GM12878 (cell line): ENCODE results near the gene ERI2.

Source experiments
- EP300 ChIP-seq, 2 experiments: fragments of 150-350 bp in 1 of 2; IDR thresholded peaks; 2 replicates each; pipeline ENCODE4 v1.6.1; 2011 to 2012; ENCODE audit warnings: low read depth in 2 of 2, low read length in 2 of 2, borderline replicate concordance in 1 of 2, improper control_type of control experiment in 1 of 2, inconsistent platforms in 1 of 2; ENCODE audit not compliant: control insufficient read depth in 1 of 2
- GABPA ChIP-seq: IDR thresholded peaks from 2 replicates; pipeline ENCODE4 v1.6.1; 2014; ENCODE audit warnings: antibody characterized with exemption, low read depth, mild to moderate bottlenecking, inconsistent platforms
- ZBED1 ChIP-seq: IDR thresholded peaks from 2 replicates; pipeline ENCODE4 v1.6.1; 2016; ENCODE audit warnings: borderline replicate concordance
- TF ChIP-seq, protein P1 (sequence below), 3 experiments: IDR thresholded peaks in 2 of 3; conservative IDR thresholded peaks in 1 of 3; 2 replicates each; pipeline ENCODE4 v1.5.1; 2011; ENCODE audit warnings: low read depth in 3 of 3, low read length in 3 of 3, mild to moderate bottlenecking in 3 of 3, control low read depth in 2 of 3, moderate library complexity in 2 of 3, inconsistent platforms in 1 of 3, mixed read lengths in 1 of 3; ENCODE audit not compliant: control insufficient read depth in 2 of 3, insufficient read depth in 1 of 3; ENCODE audit errors: extremely low read depth in 1 of 3

DNA sequence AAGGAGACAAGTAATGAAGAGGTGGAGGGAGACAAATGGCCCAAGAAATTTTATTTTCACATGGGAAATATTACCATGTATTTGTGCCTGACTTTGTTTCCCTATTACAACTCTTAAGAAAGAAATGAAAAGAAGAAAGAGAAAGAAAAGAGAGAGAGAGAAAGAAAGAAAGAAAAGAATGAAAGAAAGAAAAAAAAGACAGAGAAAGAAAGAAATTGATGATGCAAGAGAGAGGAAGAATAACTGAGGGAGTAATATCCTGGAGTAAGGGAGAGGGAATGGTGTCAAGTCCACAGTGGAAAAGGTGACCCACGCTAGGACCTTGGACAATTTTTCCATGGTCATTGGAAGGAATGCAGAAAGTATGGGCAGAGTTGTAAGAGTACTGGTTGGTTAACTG is 52.5 kb downstream of the ERI2 start:
- no peak for TF ChIP-seq GABPA
- no peak for TF ChIP-seq ZBED1
- TF ChIP-seq EP300 (IDR thresholded peaks at IDR 0.05; ENCODE audit: borderline replicate concordance in 1 of 2, control insufficient read depth in 1 of 2, low read depth in 2 of 2, low read length in 2 of 2): no peak
- TF ChIP-seq, protein P1, sequence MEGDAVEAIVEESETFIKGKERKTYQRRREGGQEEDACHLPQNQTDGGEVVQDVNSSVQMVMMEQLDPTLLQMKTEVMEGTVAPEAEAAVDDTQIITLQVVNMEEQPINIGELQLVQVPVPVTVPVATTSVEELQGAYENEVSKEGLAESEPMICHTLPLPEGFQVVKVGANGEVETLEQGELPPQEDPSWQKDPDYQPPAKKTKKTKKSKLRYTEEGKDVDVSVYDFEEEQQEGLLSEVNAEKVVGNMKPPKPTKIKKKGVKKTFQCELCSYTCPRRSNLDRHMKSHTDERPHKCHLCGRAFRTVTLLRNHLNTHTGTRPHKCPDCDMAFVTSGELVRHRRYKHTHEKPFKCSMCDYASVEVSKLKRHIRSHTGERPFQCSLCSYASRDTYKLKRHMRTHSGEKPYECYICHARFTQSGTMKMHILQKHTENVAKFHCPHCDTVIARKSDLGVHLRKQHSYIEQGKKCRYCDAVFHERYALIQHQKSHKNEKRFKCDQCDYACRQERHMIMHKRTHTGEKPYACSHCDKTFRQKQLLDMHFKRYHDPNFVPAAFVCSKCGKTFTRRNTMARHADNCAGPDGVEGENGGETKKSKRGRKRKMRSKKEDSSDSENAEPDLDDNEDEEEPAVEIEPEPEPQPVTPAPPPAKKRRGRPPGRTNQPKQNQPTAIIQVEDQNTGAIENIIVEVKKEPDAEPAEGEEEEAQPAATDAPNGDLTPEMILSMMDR (IDR thresholded peaks at IDR 0.05 in 2 of 3, conservative IDR thresholded peaks at IDR 0.05 in 1 of 3; ENCODE audit: control insufficient read depth in 2 of 3, extremely low read depth in 1 of 3, insufficient read depth in 1 of 3, low read depth in 3 of 3, low read length in 3 of 3): no peak
